ENCODE measurements around the gene ARHGAP24.

- TF ChIP-seq EZH2 (IDR thresholded peaks at IDR 0.05; ENCODE audit: borderline replicate concordance, low read depth, low read length, severe bottlenecking), result no peak
- TF ChIP-seq, protein P1, sequence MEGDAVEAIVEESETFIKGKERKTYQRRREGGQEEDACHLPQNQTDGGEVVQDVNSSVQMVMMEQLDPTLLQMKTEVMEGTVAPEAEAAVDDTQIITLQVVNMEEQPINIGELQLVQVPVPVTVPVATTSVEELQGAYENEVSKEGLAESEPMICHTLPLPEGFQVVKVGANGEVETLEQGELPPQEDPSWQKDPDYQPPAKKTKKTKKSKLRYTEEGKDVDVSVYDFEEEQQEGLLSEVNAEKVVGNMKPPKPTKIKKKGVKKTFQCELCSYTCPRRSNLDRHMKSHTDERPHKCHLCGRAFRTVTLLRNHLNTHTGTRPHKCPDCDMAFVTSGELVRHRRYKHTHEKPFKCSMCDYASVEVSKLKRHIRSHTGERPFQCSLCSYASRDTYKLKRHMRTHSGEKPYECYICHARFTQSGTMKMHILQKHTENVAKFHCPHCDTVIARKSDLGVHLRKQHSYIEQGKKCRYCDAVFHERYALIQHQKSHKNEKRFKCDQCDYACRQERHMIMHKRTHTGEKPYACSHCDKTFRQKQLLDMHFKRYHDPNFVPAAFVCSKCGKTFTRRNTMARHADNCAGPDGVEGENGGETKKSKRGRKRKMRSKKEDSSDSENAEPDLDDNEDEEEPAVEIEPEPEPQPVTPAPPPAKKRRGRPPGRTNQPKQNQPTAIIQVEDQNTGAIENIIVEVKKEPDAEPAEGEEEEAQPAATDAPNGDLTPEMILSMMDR (IDR thresholded peaks at IDR 0.05; ENCODE audit: extremely low read depth in 1 of 2, insufficient read depth in 1 of 2, low read depth in 1 of 2, low read length in 2 of 2), result no peak
- TF ChIP-seq POLR2A (IDR thresholded peaks at IDR 0.05; ENCODE audit: low read depth, low read length), result no peak
- no peak for TF ChIP-seq POLR2AphosphoS5 (IDR thresholded peaks at IDR 0.05; ENCODE audit: insufficient read depth, low read depth, low read length)
- no peak for TF ChIP-seq MYC (IDR thresholded peaks at IDR 0.05; ENCODE audit: low read depth, low read length)
- TF ChIP-seq, protein P2, sequence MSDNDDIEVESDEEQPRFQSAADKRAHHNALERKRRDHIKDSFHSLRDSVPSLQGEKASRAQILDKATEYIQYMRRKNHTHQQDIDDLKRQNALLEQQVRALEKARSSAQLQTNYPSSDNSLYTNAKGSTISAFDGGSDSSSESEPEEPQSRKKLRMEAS (IDR thresholded peaks at IDR 0.05; ENCODE audit: insufficient read depth, insufficient read length), result no peak
These were observed at the start of gene ARHGAP24 for GRCh38 chr4:85474818-85475630.

Data from endothelial cell of umbilical vein (primary cell).